Lung (tissue), 12 donors: Measurements from ENCODE around the gene MSRB3. TPM values are rescaled to one million over a fixed set of nuclear protein-coding genes. Genes with fewer than 3 reads are reported as not detected.

ENCODE experiments used
- ATAC-seq: fragments of 200-7000 bp; cut with Tn5 transposase; one replicate; pipeline ENCODE4 v1.9.1; 2020; ENCODE audit warnings: moderate number of reproducible peaks; ENCODE audit not compliant: insufficient read depth, low FRiP score
- DNase-seq, 3 donors: peaks; one replicate each; pipeline ENCODE4 v3.0.0-alpha.2; 2013 to 2017
- H3K27ac ChIP-seq, 2 donors: one replicate each; pipeline ENCODE4 v1.5.1; 2013; ENCODE audit warnings: mild to moderate bottlenecking in 2 of 2, moderate library complexity in 2 of 2, control low read depth in 1 of 2, inconsistent platforms in 1 of 2, low read depth in 1 of 2, low read length in 1 of 2
- H3K27me3 ChIP-seq, 3 donors: one replicate each; pipeline ENCODE4 v1.5.1; 2013; ENCODE audit warnings: low read length in 2 of 3; ENCODE audit not compliant: control insufficient read depth in 3 of 3, insufficient read depth in 3 of 3
- H3K36me3 ChIP-seq, 4 donors: one replicate each; pipeline ENCODE4 v1.5.1; 2013; ENCODE audit warnings: low read length in 4 of 4, mild to moderate bottlenecking in 1 of 4, moderate library complexity in 1 of 4; ENCODE audit not compliant: control insufficient read depth in 4 of 4, insufficient read depth in 4 of 4
- H3K4me1 ChIP-seq, 5 donors: one replicate each; pipeline ENCODE4 v1.5.1; 2013; ENCODE audit warnings: low read length in 5 of 5, mild to moderate bottlenecking in 2 of 5, moderate library complexity in 1 of 5; ENCODE audit not compliant: control insufficient read depth in 5 of 5, insufficient read depth in 5 of 5
- H3K4me3 ChIP-seq: one replicate; pipeline ENCODE4 v1.5.1; 2013; ENCODE audit warnings: mild to moderate bottlenecking, control low read depth, moderate library complexity
- H3K9ac ChIP-seq, 2 donors: one replicate each; pipeline ENCODE4 v1.5.1; 2013; ENCODE audit warnings: low read length in 2 of 2, control low read depth in 1 of 2; ENCODE audit not compliant: insufficient read depth in 1 of 2
- H3K9me3 ChIP-seq, 4 donors: one replicate each; pipeline ENCODE4 v1.5.1; 2013; ENCODE audit warnings: low read length in 3 of 4, mild to moderate bottlenecking in 1 of 4, moderate library complexity in 1 of 4; ENCODE audit not compliant: control insufficient read depth in 4 of 4, insufficient read depth in 3 of 4
- WGBS, 2 donors: extraction: QIAGEN DNeasy Blood & Tissue Kit; methylation state at CpG; one replicate each; pipeline ENCODE4 v1.1.7; 2013; 5-methylcytosine and 5-hydroxymethylcytosine counted together
- polyA plus RNA-seq, 2 donors: library from polyadenylated mRNA; stranded (reverse); fragments of 200-250 nt; gene quantifications; one replicate each; pipeline ENCODE4 v1.2.1, GENCODE V29; 2013
- total RNA-seq, 2 donors: library from RNA; depleted of rRNA in 1 of 2; stranded (reverse); fragments of >200 nt in 1 of 2; gene quantifications; one replicate each; pipeline ENCODE4 v1.2.1, GENCODE V29; 2014 to 2021
- TF ChIP-seq, protein P1 (sequence below): IDR thresholded peaks from 2 replicates; pipeline ENCODE4 v1.5.1; 2012; ENCODE audit warnings: mild to moderate bottlenecking; ENCODE audit errors: control extremely low read depth, extremely low read depth
- donor health status: control.
- donor health status: control.
- donor health status: Bipolar disorder and iron deficiency.
- donor health status: healthy.
- donor health status: DM: yes; HTN: yes; CAD: no.

Gene MSRB3
- total and polyA plus RNA-seq, 4 donors: 11.5 to 41.5 (median 28.3) TPM

DNA sequence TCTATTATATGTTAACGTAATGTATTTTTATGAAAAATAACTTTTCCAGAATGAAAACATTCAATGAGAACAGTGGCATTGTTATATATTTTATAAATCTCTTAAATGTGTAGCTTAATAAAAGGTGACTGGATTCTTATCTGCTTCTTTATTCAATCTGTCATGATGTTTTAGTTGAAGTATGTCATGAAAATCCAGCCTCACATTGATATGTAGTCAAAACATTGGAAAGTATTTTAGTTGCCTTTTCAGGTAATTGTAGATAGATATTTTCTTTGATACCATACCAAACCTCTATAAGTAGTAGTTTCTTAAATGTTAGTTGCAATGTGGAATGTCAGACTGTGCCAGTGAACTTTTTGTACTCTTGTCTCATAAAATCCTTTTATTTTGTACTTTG lies 41.3 kb upstream of the MSRB3 start:
- Histone ChIP-seq H3K4me1 (peaks cover 0 to 4% (median 0%) of the 10 kb centered on the region in 5 donors), H3K27me3 (no peaks in the 10 kb centered on the region), H3K36me3 (peaks cover 1 to 13% (median 7%) of the 10 kb centered on the region in 4 donors), H3K9ac (no peak overlapping the region), H3K4me3 (no peak overlapping the region), H3K27ac (no peak overlapping the region), H3K9me3 (no peaks in the 10 kb centered on the region)
- no peak for DNase-seq
- no peak for ATAC-seq
- WGBS, 2 donors: 98 to 100% methylated on average over 1 of the region's 1 CpG
- TF ChIP-seq, protein P1, sequence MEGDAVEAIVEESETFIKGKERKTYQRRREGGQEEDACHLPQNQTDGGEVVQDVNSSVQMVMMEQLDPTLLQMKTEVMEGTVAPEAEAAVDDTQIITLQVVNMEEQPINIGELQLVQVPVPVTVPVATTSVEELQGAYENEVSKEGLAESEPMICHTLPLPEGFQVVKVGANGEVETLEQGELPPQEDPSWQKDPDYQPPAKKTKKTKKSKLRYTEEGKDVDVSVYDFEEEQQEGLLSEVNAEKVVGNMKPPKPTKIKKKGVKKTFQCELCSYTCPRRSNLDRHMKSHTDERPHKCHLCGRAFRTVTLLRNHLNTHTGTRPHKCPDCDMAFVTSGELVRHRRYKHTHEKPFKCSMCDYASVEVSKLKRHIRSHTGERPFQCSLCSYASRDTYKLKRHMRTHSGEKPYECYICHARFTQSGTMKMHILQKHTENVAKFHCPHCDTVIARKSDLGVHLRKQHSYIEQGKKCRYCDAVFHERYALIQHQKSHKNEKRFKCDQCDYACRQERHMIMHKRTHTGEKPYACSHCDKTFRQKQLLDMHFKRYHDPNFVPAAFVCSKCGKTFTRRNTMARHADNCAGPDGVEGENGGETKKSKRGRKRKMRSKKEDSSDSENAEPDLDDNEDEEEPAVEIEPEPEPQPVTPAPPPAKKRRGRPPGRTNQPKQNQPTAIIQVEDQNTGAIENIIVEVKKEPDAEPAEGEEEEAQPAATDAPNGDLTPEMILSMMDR: no peak

DNA sequence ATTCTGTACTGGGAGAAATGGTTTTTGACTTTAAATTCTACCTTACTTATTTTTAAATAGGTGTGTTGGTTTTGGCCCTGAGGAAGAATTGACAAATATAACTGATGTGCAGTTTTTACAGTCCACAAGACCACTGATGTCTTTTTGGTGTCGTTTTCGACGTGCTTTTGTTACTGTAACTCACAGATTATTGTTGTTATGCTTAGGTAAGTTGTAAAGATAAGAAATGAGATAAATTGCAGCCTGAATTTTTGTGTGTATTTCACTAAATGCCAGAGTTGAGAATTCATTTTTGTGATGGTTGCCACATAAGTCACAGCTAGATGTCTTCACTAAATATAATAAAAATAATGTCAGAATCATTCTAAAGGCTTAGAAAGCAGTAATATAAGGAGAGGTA lies 39.9 kb upstream of the MSRB3 start:
- WGBS, 2 donors: 93 to 97% methylated on average over 3 of the region's 3 CpGs
- H3K9ac ChIP-seq: no peak overlapping the region
- H3K27me3 ChIP-seq: no peaks in the 10 kb centered on the region
- TF ChIP-seq, protein P1: no peak
- H3K36me3 ChIP-seq: peaks cover 1 to 24% (median 10%) of the 10 kb centered on the region in 4 donors
- H3K4me1 ChIP-seq: peaks cover 0 to 4% (median 0%) of the 10 kb centered on the region in 5 donors
- no peaks in the 10 kb centered on the region for H3K9me3 ChIP-seq
- no peak for DNase-seq
- no peak overlapping the region for H3K4me3 ChIP-seq
- ATAC-seq: no peak
- H3K27ac ChIP-seq: no peak overlapping the region

DNA sequence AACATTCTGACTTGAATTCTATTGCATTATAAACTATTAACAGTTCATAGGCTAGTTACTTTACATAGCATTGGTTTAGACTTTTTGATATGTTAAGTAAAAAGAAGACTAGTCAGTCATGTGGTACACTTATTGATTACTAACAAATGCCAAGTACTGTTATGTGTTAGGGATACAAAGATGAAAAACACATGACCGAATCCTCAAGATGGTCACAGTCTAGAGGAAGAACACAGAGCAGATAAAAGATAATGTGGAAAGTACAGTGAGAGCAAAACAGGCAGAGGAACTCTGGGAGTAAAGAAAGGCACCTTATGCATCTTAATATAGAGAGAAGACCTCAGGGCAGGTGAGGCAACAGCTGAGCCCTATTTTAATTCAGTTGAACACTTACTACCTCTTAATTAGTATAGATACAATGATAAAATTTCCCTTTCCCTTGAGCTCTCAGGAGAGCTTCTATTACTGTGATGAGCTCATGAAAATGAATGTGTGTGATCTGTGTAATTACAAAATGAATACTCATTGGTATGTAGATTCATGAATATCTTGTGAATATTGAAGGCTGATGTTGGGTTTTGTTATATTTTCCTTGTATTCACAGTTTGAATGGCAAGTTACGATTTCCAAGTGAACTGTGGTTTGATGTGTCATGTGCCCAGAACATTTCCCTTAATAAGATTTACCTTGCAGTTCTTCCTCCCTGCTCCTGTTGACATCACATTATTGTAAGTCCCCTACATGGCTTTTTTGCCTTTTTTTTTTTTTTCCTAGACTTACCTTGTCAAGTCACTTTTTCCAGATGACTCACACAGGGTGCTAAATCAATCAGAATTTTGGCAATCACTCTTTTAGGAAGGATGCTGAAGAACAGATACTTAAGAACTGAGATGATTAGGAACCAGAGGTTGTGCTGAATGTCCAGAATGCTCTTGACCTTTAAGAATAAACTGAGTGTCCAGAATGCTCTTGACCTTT lies 29.5 kb upstream of the MSRB3 start:
- DNase-seq (no peak), ATAC-seq (no peak)
- Histone ChIP-seq H3K27me3 (no peaks in the 10 kb centered on the region), H3K4me3 (no peak overlapping the region), H3K36me3 (peaks cover 3 to 14% (median 10%) of the 10 kb centered on the region in 4 donors), H3K9ac (no peak overlapping the region), H3K4me1 (no peaks in the 10 kb centered on the region), H3K27ac (no peak overlapping the region), H3K9me3 (no peaks in the 10 kb centered on the region)
- TF ChIP-seq, protein P1: no peak
- 95 to 96% methylated on average over 2 of the region's 2 CpGs for WGBS, 2 donors
